ENCODE data around the gene TAF1D.
A peak's percentile ranks its signal among the peaks of the same experiment; 100 is the strongest.
"Not testable (repeated sequence)": the region's sequence is repeated elsewhere in the genome, so short reads cannot be mapped to it uniquely, and the experiment has no call there.

Gene TAF1D

GRCh38 chr11:93747122-93747521 lies 5.8 kb upstream of the TAF1D start:
- no peak for TF ChIP-seq CTCF (conservative IDR thresholded peaks at IDR 0.05; ENCODE audit: low read depth, low read length)
- DNase-seq (ENCODE audit: low read depth), result no peak
- H3K4me3 ChIP-seq (ENCODE audit: low read length), result no peak overlapping the region

- DNase-seq (ENCODE audit: low read depth), result no peak
- no peak for TF ChIP-seq CTCF (conservative IDR thresholded peaks at IDR 0.05; ENCODE audit: low read depth, low read length)
Observed at GRCh38 chr11:93746101-93746500, 4.8 kb upstream of the TAF1D start.

GRCh38 chr11:93745005-93745755 lies 3.9 kb upstream of the TAF1D start:
- peak overlapping the region; percentile 11 for H3K4me3 ChIP-seq (ENCODE audit: low read length)
- not testable (repeated sequence) for DNase-seq (ENCODE audit: low read depth)

More at GRCh38 chr11:93746101-93746500, 4.8 kb upstream of the TAF1D start:
- no peak overlapping the region for H3K4me3 ChIP-seq (ENCODE audit: low read length)

GRCh38 chr11:93744669-93745004 lies 3.3 kb upstream of the TAF1D start:
- no peak for TF ChIP-seq CTCF (conservative IDR thresholded peaks at IDR 0.05; ENCODE audit: low read depth, low read length)
- H3K4me3 ChIP-seq (ENCODE audit: low read length), result no peak overlapping the region
- no peak for DNase-seq (ENCODE audit: low read depth)

GRCh38 chr11:93743291-93743690 lies 2.0 kb upstream of the TAF1D start:
- no peak for DNase-seq (ENCODE audit: low read depth)
- no peak overlapping the region for H3K4me3 ChIP-seq (ENCODE audit: low read length)
- no peak for TF ChIP-seq CTCF (conservative IDR thresholded peaks at IDR 0.05; ENCODE audit: low read depth, low read length)

GRCh38 chr11:93741882-93742226 lies 559 bp upstream of the TAF1D start:
- no peak for DNase-seq (ENCODE audit: low read depth)
- peak overlapping the region; percentile 97 for H3K4me3 ChIP-seq (ENCODE audit: low read length)
- TF ChIP-seq CTCF (conservative IDR thresholded peaks at IDR 0.05; ENCODE audit: low read depth, low read length), result no peak

GRCh38 chr11:93740730-93741093 lies 583 bp downstream of the TAF1D start:
- TF ChIP-seq CTCF (conservative IDR thresholded peaks at IDR 0.05; ENCODE audit: low read depth, low read length), result no peak
- DNase-seq (ENCODE audit: low read depth), result no peak
- peak overlapping the region; percentile 97 for H3K4me3 ChIP-seq (ENCODE audit: low read length)
